ENCODE data around the gene LBHD2.

LBHD2 gene

DNA sequence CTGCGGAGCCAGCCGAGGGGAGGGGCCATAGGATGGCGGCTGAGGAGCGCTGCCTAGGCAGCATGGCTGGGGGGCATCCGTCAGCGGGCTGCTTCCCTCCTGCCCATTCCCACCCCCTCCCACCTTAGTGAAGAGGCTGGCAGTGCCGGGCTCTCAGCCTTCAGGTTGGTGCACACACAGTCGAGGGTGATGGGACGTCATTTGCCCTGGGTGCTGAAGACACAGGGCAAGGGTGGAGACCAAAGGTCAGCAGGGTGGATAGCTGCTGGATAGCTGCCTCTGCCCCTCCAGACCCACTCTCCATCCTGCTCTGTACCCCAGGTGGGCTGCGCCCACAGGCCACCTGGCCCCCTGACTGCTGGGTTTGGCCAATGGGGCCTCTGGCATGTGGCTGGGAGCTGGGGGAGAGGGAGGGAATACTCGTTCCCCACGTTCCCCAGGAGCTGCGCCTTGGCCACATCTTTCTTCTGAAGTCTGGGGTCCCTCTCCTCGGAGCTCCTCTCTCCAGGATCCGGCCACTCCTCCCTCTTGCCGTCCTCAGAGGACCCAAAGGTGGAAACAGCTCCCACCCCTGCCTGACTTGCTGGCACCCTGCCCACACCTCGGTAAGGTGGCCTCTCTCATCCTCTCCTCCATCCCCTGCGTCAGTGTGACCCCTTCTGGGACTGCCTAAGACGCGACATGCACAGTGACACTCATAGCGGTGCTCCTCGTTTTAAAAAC is 15.5 kb upstream of the LBHD2 start:
- DNase-seq: no peak

DNA sequence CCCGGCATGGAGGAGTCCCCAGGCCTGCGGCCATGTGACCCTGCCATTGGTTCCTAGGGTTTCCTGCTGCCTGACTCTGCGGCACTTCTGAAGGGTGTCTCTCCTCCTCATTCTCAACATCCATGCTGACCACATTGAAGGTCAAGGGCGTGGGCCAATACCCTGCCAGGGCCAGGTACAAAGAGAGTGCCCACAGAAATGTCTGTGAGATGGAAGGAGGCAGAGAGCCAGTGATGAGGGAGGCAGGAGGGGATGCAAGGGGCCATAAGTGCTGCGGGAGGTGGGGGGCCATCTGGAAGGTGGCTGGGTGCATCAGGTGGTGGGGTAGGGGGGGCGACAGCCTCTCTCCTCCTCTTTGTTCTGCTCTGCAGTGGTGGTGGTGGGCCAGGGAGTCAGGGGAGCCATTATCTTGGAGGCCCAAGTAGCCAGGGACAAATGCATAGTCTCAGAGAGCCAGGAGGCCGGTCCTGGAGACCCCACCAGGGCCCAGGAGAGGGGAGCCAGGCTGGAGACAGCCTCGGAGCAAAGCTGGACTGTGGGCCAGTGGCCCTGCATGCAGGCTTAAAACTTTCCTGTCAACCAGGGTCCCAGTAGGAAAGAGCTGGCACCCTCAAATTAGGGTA is 13.6 kb upstream of the LBHD2 start:
- no peak for DNase-seq

DNA sequence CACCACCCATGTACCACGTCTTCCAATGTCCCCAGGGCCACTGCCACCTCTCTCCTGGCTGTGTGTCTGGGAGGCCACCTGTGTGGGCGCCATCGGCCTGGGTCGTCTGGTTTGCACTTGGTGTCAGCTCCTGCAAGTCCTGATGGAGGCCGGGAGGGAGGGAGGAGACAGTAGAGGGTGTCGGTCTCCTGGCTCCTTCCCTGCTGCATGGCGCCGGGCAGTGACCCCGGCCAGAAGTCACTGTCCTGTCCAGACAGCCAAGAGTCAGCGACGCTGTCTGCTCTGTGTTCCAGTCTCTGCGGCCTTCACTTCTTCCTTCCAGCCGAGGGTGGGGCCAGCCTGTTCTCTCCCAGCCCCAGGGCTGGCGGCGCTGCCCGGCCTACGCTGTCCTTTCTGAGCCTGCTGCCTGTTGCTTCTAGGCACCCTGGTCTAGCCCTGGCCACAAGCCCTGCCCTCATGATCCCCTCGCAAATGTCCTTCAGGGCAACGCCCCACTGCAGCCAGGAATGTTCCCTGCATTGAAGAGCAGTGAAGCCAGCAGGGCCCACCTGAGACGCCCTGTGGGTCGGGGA is 13.0 kb upstream of the LBHD2 start:
- no peak for DNase-seq

- no peak for DNase-seq
These were observed 12.3 kb upstream of the LBHD2 start for GRCh38 chr14:103071544-103072251.

DNA sequence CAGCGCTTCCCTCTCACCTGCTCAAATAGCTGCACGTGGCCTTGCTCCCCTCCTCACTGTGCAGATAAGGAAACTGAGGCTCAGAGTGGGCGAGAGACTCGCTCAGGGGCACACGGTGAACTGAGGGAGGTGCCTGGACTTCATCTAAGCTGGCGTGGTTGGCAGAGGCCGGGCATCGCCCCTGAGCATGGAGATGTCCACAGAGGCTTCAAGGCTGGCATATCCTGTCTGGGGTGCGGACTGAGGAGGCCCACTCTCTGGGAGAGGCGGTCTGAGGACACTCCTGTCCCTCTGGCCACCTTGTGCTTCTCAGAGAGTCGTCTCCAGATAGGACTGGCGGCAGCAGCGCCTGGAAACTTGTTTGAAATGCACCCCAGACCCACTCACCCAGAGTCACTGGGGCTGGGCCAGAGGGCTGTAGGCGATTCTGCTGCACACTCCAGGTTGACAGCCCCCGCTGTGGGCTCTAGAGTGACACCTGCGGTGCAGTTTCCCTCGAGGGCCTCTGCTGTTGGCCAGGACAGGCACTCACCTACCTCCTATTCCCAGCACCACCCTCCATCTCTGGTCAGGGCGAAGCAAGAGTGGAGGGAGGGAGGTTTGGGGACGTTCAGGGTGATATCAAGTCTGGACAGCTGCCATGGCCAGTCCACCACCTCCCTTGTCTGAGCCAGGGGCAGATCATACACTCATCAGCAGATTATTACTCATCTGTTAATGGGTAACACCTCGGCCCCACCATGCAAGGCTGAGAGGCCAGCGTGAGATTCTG is 11.2 kb upstream of the LBHD2 start:
- no peak for DNase-seq

- no peak for DNase-seq
These were observed 10.6 kb upstream of the LBHD2 start for GRCh38 chr14:103073367-103073875.

- no peak for DNase-seq
These were observed 9.9 kb upstream of the LBHD2 start for GRCh38 chr14:103073876-103074728.

DNA sequence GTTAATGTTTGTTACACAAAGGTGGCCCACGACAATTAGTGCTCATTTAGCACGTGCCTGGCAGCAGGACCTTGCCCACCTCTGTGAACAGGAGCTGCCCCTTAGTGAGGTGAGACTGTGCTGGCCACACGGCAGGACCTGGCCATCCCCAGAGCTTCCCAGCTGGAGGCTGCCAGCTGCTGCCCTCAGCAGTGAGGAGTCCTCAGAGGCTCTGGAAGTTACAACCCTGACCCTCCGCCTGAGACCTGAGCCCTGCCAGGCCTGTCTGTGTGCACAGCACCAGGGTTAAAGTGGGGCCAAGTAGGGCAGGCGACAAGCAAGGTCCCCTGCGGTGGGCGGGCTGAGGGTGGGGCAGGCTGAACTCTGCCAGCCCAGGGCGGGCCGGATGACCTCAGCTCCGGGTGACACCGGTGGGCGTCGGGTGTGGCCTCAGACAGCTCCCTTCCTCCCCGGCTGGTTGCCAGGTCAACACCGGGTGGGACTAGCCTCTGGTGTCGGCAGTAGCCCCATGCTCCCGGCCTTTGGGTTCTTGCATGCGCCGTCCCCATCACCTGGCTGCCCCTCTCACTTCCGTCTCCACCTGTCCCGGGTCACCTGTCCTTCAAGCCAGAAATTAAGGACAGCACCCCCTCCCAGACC is 9.2 kb upstream of the LBHD2 start:
- peak; percentile 71 for DNase-seq

DNA sequence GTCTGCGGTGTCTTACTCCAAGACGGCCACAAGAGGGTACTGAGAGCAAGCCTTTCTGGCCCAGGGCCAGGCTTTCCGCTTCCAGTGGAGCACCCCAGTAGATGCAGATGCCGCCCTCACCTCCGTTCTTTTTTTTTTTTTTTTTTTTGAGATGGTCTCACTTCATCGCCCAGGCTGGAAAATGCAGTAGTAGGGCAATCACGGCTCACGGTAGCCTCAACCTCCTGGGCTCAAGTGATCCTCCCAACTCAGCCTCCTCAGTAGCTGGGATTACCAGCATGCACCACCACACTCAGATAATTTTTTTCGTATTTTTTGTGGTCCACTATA is 5.6 kb upstream of the LBHD2 start:
- peak; percentile 80 for DNase-seq

DNA sequence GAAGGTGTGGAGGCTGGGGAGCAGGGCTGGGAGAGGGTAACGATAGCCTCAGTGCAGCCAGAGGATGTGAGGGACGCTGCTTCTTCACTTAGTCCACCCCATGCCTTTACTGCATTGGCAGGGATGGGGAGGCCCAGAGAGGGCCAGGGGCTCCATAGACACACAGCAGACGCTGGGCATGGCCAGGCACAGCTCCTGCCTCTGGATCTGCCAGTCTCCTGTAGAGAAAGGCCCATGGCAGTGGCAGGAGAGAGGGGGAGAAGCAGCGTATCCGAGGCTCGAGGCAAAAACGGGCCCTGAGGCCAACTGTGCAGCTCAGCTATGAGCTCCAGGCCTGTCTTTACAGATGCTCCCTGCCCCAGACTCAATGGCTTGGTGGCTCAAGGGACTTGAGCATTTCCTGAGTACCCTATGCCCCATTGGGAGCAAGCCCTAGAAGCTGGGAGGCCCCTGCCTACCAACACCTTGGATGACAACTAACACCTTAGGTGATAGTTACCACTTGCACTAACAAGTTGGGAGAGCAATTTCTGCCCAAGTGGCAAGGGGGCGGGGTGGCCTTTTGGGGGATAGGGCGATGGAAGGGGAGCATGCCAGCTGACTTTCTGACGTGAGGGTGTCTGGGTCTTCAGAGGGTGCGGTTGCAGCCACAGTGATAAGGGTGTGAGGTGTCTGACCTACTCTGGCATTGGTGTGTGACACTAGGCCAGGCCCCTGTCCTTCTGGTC is 5.0 kb upstream of the LBHD2 start:
- no peak for DNase-seq

DNA sequence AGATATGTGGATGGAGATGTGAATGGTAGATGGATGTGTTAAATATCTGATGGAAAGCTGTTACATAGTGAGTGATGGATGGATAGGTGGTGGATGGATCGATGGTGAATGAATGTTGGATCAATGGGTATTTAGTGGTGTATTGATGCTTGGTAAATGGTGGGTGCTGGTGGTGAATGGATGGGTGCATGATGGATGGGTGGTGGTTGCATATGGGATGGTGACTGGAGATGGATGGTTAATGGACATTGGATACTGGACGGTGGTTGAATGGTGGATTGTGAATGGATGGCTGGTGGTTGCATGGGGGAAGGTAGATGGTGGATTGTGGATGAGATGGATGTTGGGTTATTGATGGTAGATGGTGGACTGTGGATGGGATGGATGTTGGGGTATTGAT is 2.1 kb upstream of the LBHD2 start:
- DNase-seq: no peak

GRCh38 chr14:103085106-103086091 is 1.4 kb downstream of the LBHD2 start:
- DNase-seq: no peak

- no peak for DNase-seq
These were observed 2.8 kb downstream of the LBHD2 start for GRCh38 chr14:103086771-103087342.

DNA sequence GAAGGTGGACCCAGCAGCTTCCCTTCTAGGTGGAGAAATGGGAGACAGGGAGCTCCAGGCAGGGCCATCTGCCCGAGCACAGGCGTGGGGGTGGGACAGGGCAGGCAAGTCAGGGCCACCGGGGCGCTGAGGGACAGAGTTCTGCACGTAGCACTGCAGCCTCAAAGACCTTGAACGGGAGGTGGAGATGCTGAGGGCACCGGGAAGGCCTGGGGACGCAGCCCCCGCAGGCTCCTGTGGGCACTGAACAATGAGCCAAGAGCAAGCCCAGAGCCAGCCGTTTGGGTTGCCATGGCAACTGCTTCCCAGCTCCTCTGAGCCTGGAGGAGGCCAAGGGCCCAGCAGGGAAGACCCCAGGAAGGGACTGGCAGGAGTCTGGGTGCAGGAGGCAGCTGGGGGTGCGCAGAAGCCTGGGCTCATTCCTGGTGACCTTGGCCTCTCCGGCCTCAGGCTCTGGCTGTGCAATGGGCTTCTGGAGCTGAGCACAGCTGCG is 3.4 kb downstream of the LBHD2 start:
- no peak for DNase-seq

DNA sequence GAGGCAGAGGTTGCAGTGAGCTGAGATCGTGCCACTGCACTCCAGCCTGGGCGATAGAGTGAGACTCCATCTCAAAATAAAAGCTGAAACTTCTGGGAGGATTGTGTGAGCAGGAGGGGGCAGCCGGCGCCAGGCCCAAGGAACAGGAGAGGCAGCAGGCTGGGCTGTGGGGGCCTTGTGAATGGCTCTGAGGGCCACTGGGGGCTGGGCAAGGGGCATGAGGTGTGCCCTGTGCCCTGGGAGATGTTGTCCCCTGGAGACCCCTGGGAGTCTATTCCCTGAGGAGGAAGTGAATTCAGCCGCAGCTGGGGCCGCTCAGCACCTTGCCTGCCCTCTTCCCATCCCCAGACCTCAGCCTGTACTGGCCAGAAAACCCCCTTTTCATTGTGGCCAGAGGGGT is 4.9 kb downstream of the LBHD2 start:
- DNase-seq: no peak

DNA sequence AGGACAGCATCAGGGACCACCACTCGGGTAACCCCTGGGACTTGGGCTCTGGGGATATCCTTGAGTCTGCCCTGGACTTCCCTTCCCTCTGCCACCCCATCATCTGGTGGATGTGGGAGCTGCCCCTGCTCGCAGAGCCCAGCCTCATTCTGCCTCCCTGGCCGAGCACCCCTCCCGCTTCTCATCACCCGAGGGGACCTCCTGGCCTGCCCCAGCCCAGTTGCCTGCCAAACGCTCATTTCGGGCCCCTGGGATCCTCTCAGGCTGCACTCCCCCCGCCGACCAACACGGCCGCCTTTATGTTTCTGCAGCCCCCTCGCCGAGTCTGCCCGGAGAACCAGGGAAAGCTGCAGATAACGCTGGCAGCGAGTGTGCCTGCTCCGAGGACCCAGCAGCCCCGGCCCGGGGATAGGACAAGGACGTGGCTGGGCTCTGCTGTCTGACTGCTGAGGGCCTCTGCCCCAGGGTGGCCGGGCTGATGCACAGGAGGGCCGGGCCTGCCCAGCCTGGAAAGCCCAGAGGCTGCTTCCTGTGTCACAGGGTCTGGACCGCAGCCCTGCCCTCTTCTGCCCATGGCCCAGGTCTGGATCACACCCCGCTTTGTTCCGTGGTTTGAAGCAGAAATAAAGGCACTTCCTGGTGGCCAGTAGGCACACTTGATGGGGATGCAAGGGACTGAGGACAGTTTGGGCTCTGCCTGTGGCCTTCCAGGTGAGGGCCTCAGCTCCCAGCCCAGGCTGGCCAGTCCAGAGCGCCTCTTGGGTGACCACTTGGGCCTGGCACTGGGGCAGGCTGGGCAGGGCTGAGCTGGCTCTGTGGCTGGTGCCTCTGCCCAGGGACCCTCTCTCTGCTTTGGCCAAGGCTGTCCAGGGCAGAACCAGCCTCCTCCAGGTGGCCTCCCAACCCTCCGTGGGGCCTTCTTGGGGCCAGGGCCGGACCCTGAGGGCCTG is 5.7 kb downstream of the LBHD2 start:
- no peak for DNase-seq

DNA sequence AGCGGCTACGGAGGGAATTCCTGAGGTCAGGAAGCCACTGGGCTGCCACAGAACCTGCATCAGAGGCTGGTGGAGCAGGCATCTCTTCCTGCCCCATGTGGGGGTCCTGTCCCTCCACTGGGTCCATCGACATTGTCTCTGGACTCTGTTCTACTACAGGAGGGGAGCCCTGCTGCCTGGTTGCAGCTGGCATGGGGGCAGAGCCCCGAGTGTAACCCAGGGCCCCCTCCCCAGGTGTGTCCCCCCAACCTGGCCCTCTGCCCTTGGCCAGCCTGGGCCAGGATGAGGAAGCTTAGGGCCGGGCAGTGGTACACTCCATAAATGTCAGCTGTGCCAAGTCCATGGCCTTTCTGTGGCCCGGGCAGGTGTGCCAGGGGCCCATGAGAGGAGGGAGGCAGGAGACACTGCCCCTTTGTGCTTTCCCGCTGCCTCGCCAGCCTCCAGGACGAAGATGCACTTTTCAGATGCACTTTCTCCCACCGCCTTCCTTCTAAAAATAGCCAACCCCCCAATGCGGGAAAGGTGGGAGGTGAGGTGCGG is 6.5 kb downstream of the LBHD2 start:
- no peak for DNase-seq

Measured in activated CD8-positive, alpha-beta memory T cell treated with anti-CD3 and anti-CD28 coated beads for 24 hours (primary cell).